ENCODE results near the gene ADGRG4. TPM values are rescaled to one million over a fixed set of nuclear protein-coding genes. Genes with fewer than 3 reads are reported as not detected.

The ADGRG4 gene
- total and polyA plus RNA-seq, 3 donors from 2014 or later: 0.28 to 1.0 (median 0.50) TPM

DNA sequence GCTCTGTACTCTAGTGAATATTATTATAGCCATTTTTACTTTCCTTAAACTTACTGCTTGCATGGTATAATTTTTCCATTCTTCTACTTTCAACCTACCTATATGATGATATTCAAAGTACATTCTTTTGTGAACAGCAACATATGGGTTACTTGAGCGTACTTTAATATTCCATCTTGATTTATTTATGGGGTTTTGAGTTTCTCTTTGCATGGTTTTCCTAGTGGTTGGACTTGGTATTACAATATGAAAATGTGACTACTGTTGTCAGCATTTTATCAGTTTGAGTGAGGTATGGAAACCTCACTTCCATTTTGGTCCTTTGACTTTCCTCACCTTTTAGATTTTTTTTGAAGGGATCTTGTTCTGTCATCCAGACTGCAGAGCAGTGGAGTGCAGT lies 35.9 kb downstream of the ADGRG4 start:
- Histone ChIP-seq H3K27ac (no peak overlapping the region), H3K36me3 (ENCODE audit: low read depth, missing control alignments) (no peaks in the 10 kb centered on the region), H3K4me3 (no peak overlapping the region), H3K9me3 (no peaks in the 10 kb centered on the region), H3K27me3 (no peaks in the 10 kb centered on the region), H3K4me1 (no peaks in the 10 kb centered on the region)
- intact Hi-C loops (cut with DNase I; ENCODE audit: low total_unique reads): no loop called here
- WGBS, 2 donors: 85 to 100% methylated on average over 1 of the region's 1 CpG
- TF ChIP-seq POLR2A (IDR thresholded peaks at IDR 0.05): no peak
- TF ChIP-seq, protein P1, sequence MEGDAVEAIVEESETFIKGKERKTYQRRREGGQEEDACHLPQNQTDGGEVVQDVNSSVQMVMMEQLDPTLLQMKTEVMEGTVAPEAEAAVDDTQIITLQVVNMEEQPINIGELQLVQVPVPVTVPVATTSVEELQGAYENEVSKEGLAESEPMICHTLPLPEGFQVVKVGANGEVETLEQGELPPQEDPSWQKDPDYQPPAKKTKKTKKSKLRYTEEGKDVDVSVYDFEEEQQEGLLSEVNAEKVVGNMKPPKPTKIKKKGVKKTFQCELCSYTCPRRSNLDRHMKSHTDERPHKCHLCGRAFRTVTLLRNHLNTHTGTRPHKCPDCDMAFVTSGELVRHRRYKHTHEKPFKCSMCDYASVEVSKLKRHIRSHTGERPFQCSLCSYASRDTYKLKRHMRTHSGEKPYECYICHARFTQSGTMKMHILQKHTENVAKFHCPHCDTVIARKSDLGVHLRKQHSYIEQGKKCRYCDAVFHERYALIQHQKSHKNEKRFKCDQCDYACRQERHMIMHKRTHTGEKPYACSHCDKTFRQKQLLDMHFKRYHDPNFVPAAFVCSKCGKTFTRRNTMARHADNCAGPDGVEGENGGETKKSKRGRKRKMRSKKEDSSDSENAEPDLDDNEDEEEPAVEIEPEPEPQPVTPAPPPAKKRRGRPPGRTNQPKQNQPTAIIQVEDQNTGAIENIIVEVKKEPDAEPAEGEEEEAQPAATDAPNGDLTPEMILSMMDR (IDR thresholded peaks at IDR 0.05): peak in 1 of 3 experiments; percentile 38
- DNase-seq: no peak

DNA sequence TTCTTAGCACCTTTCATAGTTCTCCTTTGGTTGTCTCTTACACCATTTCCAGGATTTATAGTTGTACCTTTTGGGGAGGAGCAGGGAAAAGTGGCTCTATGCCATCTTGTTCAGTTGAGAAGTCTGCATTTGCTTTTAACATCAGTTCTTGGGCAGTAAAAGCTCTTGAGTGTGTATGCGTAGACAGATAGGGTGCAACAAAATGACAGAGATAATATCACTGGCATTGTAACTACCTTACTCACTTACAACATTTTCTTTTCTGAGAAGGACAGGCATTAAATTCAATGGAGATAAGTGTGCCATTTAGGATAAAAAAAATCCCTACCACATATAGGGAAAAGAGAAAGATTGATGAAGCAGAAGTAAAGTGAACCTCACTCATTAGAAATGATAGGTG lies 38.9 kb downstream of the ADGRG4 start:
- Histone ChIP-seq H3K4me1 (no peaks in the 10 kb centered on the region), H3K9me3 (no peaks in the 10 kb centered on the region), H3K36me3 (ENCODE audit: low read depth, missing control alignments) (no peaks in the 10 kb centered on the region), H3K4me3 (no peak overlapping the region), H3K27me3 (no peaks in the 10 kb centered on the region), H3K27ac (no peak overlapping the region)
- WGBS, 2 donors: 78 to 85% methylated on average over 1 of the region's 1 CpG
- intact Hi-C loops (cut with DNase I; ENCODE audit: low total_unique reads): no loop called here
- no peak for DNase-seq
- TF ChIP-seq, protein P1 (IDR thresholded peaks at IDR 0.05): no peak
- no peak for TF ChIP-seq POLR2A (IDR thresholded peaks at IDR 0.05)

DNA sequence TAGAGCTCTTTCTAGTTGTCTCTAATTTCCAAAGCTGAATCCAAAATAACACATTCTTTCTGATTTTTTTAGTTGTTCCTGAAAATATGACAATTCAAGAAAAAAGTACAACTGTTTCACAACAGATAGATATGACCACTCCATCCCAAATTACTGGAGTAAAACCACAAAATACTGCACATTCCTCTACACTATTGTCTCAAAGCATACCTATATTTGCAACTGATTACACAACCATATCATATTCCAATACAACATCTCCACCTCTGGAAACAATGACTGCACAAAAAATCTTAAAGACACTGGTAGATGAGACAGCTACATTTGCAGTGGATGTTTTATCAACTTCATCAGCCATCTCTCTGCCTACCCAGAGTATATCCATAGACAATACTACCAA lies 43.6 kb downstream of the ADGRG4 start:
- TF ChIP-seq, protein P1 (IDR thresholded peaks at IDR 0.05): no peak
- no peak for TF ChIP-seq POLR2A (IDR thresholded peaks at IDR 0.05)
- no peaks in the 10 kb centered on the region for H3K27me3 ChIP-seq

DNA sequence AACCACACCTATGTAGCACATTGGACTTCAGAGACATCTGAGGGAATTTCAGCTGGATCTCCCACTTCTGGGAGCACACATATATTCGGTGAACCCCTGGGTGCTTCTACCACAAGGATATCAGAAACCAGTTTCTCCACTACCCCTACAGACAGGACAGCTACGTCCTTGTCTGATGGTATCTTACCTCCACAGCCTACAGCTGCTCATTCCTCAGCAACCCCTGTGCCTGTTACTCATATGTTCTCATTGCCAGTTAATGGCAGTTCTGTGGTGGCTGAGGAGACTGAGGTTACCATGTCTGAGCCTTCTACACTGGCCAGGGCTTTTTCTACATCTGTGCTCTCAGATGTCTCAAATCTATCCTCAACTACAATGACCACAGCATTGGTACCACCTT lies 45.7 kb downstream of the ADGRG4 start:
- no peak for DNase-seq
- H3K36me3 ChIP-seq (ENCODE audit: low read depth, missing control alignments): no peaks in the 10 kb centered on the region
- H3K27me3 ChIP-seq: no peaks in the 10 kb centered on the region
- WGBS, 2 donors: 73 to 100% methylated on average over 2 of the region's 2 CpGs
- no peaks in the 10 kb centered on the region for H3K9me3 ChIP-seq
- no peak overlapping the region for H3K4me3 ChIP-seq
- TF ChIP-seq, protein P1 (IDR thresholded peaks at IDR 0.05): no peak
- no peak for TF ChIP-seq POLR2A (IDR thresholded peaks at IDR 0.05)
- intact Hi-C loops (cut with DNase I; ENCODE audit: low total_unique reads): no loop called here
- no peaks in the 10 kb centered on the region for H3K4me1 ChIP-seq
- no peak overlapping the region for H3K27ac ChIP-seq

More for the DNA sequence above, 43.6 kb downstream of the ADGRG4 start:
- H3K9me3 ChIP-seq: no peaks in the 10 kb centered on the region
- H3K4me1 ChIP-seq: no peaks in the 10 kb centered on the region
- intact Hi-C loops (cut with DNase I; ENCODE audit: low total_unique reads): no loop called here
- H3K36me3 ChIP-seq (ENCODE audit: low read depth, missing control alignments): no peaks in the 10 kb centered on the region
- H3K4me3 ChIP-seq: no peak overlapping the region
- DNase-seq: no peak
- no peak overlapping the region for H3K27ac ChIP-seq

DNA sequence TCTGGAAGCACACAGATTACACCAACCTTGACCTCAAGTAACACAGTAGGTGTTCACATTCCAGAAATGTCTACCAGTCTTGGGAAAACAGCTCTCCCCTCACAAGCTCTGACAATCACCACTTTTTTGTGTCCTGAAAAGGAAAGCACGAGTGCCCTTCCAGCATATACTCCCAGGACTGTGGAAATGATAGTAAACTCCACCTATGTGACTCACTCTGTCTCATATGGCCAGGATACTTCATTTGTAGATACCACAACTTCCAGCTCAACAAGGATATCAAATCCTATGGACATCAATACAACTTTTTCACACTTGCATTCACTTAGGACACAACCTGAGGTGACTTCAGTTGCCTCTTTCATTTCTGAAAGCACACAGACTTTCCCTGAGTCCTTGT lies 46.9 kb downstream of the ADGRG4 start:
- H3K27me3 ChIP-seq: no peaks in the 10 kb centered on the region
- no peak for DNase-seq
- TF ChIP-seq, protein P1 (IDR thresholded peaks at IDR 0.05): no peak
- TF ChIP-seq POLR2A (IDR thresholded peaks at IDR 0.05): no peak
- H3K27ac ChIP-seq: no peak overlapping the region
- H3K36me3 ChIP-seq (ENCODE audit: low read depth, missing control alignments): no peaks in the 10 kb centered on the region
- WGBS, 2 donors: 100% methylated on average over 1 of the region's 1 CpG; no CpG with 5 or more reads in 1 of the 2 donors
- H3K4me1 ChIP-seq: no peaks in the 10 kb centered on the region
- intact Hi-C loops (cut with DNase I; ENCODE audit: low total_unique reads): no loop called here
- no peaks in the 10 kb centered on the region for H3K9me3 ChIP-seq
- no peak overlapping the region for H3K4me3 ChIP-seq

All from testis (tissue), 3 donors.